ENCODE data around the gene PAN2.
A peak's percentile ranks its signal among the peaks of the same experiment; 100 is the strongest.
"Not testable (repeated sequence)": the region's sequence is repeated elsewhere in the genome, so short reads cannot be mapped to it uniquely, and the experiment has no call there.

The PAN2 gene

DNA sequence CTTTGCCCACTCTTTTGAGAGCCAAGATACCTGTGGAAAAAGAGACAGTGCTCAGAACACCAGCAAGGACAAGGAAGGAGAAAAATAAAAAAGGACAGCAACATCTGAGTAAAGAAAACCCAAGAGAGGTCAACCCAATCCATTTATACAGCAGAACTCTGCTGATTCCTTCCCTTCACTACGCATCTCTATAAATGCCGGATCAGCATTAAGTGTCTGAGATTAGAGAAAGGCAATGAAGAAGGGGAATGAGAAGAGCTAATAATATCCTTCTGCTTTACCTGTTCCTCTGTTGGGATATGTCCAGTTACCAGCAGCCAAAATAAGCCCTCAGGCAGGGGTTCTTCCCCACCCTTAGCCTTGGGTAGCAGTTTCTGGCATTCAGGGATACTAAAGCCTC, 51.2 kb downstream of the PAN2 start:
- H3K27ac Mint-ChIP-seq, result no peak overlapping the region

DNA sequence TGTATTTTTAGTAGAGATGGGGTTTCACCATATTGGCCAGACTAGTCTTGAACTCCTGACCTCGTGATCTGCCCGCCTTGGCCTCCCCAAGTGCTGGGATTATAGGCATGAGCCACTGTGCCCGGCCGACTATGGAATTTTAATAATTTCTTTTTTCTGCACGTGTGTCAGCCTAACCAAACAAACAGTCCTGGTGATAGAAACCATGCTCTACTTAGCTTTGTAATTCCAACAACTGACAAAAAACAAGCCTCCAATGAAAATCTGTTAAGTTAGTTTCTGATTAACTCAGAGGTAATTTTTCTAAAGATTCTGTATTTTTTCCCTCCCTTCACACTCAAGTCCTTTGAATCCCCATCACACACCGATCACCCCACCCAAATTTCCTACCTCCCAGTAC, 51.8 kb downstream of the PAN2 start:
- Mint-ChIP-seq H3K4me3 (no peak overlapping the region), H3K4me1 (ENCODE audit: low read depth) (no peaks in the 10 kb centered on the region), H3K27ac (no peak overlapping the region), H3K36me3 (ENCODE audit: low read depth) (peaks cover 61% of the 10 kb centered on the region), H3K27me3 (no peaks in the 10 kb centered on the region), H3K9me3 (no peaks in the 10 kb centered on the region)

More for the DNA sequence above, 51.2 kb downstream of the PAN2 start:
- Mint-ChIP-seq H3K36me3 (ENCODE audit: low read depth) (peaks cover 60% of the 10 kb centered on the region), H3K4me3 (no peak overlapping the region), H3K27me3 (no peaks in the 10 kb centered on the region), H3K9me3 (no peaks in the 10 kb centered on the region), H3K4me1 (ENCODE audit: low read depth) (no peaks in the 10 kb centered on the region)

DNA sequence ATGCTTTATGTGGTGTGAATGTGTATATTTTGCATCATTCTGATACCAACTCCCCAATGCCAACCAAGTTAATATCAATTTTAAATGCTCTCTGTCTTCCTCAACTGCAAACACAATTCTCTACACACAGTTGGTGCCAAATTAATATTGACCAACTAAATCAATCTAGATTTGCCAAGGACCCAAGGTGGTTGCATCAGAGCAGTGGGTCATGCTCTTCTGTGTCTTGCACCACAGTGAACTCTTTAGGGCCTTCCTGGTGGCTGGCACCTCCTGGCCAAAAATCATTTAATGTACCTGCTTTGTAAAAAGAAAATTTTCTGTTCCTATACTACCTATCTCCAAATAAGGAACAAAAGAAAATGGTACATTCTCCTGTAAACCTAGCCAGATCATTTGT, 53.0 kb downstream of the PAN2 start:
- Mint-ChIP-seq H3K9me3 (no peaks in the 10 kb centered on the region), H3K4me3 (no peak overlapping the region), H3K36me3 (ENCODE audit: low read depth) (peaks cover 57% of the 10 kb centered on the region), H3K4me1 (ENCODE audit: low read depth) (no peaks in the 10 kb centered on the region), H3K27me3 (no peaks in the 10 kb centered on the region), H3K27ac (peak overlapping the region; percentile 50)

DNA sequence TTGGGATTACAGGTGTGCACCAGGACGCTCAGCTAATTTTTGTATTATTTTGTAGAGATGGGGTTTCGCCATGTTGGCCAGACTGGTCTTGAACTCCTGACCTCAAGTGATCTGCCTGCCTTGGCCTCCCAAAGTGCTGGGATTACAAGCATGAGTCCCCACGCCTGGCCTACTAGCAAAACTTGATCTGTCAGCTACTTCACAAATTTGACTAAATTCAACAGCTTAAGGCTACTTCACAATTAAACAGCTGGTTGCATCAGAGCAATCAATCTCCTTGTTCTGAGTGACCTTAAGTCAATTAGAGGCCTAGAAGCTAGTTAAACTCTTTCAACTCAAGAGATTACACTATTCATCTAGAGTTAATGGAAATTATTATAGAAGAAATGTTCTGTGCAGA, 54.9 kb downstream of the PAN2 start:
- no peaks in the 10 kb centered on the region for H3K9me3 Mint-ChIP-seq
- H3K27ac Mint-ChIP-seq, result no peak overlapping the region
- H3K36me3 Mint-ChIP-seq (ENCODE audit: low read depth), result peaks cover 64% of the 10 kb centered on the region
- H3K27me3 Mint-ChIP-seq, result no peaks in the 10 kb centered on the region
- H3K4me1 Mint-ChIP-seq (ENCODE audit: low read depth), result no peaks in the 10 kb centered on the region
- H3K4me3 Mint-ChIP-seq, result no peak overlapping the region

DNA sequence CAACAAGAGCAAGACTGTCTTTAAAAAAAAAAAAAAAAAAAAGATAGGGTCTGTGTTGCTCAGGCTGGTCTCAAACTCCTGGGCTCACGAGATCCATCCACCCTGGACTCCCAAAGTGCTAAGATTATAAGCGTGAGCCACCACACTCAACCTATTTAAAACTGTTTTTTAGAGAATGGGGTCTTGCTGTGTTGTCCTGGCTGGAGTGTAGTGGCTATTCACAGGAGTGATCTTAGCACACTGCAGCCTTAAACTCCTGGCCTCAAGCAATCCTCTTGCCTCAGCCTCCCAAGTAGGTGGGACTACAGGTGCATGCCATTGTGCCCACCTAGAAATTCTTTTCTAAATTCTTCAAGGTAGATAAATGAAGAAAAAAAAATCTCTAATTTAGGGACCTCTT, 59.5 kb downstream of the PAN2 start:
- Mint-ChIP-seq H3K27ac (no peak overlapping the region), H3K27me3 (no peaks in the 10 kb centered on the region), H3K4me3 (no peak overlapping the region), H3K36me3 (ENCODE audit: low read depth) (peaks cover 62% of the 10 kb centered on the region), H3K4me1 (ENCODE audit: low read depth) (no peaks in the 10 kb centered on the region), H3K9me3 (no peaks in the 10 kb centered on the region)

DNA sequence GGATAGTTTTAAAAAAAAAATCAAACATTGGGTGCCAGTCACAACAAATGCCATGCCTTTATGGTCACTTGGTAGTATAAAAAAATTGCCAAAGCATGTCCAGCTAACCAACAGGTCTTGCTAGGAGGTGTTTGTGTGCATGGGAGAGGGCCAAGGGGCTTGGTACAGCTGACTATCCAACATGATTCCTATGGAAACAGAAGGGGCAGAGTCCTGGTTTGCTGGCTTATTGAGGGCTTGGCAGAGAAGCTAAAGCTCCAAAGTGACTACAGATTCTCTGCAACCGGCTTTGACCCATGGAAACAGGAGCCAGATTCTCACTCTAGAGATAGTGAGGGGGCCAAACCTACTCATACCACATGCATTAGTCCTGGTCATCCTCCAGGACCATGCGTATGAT, 61.3 kb downstream of the PAN2 start:
- H3K4me3 Mint-ChIP-seq; H3K27ac Mint-ChIP-seq; H3K9me3 Mint-ChIP-seq; H3K27me3 Mint-ChIP-seq; H3K4me1 Mint-ChIP-seq (ENCODE audit: low read depth): not testable (repeated sequence)
- peaks cover 50% of the 10 kb centered on the region for H3K36me3 Mint-ChIP-seq (ENCODE audit: low read depth)

DNA sequence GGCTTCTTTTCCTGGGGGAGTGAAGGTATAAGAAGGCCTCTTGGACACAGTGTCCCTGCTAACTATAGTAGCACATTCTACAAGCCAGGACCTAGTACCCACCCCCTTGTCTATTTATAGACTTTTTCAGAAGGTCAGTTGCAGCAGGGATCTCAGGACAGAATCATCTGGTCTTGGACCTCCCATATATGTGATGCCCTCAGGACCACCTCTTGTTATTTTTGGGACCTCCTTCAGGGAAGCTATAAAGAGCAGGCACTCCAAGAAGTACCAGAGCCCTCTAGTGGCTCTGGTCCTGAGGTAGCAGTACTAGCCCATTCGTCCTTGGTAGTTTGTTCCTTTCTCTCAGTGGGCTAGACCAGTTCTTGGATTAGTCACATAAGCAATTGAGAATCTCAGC, 62.8 kb downstream of the PAN2 start:
- no peaks in the 10 kb centered on the region for H3K9me3 Mint-ChIP-seq
- no peak overlapping the region for H3K4me3 Mint-ChIP-seq
- no peak overlapping the region for H3K27ac Mint-ChIP-seq
- H3K27me3 Mint-ChIP-seq, result no peaks in the 10 kb centered on the region
- peaks cover 13% of the 10 kb centered on the region for H3K4me1 Mint-ChIP-seq (ENCODE audit: low read depth)
- peaks cover 46% of the 10 kb centered on the region for H3K36me3 Mint-ChIP-seq (ENCODE audit: low read depth)

DNA sequence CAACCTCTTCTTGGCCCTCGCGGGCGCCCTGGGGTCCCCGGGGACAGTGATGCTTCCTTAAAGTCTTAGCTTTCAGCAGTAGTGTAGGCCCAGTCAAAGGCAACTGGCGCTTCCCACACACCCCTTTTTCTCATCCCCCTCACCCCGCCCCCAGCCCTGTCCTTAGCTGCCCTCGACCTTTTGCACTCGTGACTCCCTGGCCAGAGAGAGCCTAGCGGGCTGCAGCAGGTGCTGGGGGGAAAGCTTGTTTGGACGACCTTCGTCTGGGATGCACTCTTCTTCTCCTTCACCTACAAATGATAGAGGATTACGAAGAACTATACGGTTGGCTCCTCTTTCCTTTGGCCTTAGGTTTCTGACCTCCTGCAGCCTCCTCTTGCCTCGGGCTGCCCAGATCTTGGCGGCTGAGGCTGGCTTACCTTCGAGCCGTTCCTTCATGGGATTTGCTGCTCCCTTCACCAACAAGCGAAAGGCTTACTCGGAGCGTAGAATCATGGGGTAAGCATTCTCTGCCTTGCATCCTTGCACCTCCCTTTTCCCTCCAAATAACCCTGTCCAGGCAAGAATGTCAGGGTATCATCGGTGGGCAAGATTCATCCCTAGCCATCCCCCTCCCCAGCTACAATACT, 66.2 kb downstream of the PAN2 start:
- Mint-ChIP-seq H3K27ac (no peak overlapping the region), H3K36me3 (ENCODE audit: low read depth) (peaks cover 19% of the 10 kb centered on the region)

DNA sequence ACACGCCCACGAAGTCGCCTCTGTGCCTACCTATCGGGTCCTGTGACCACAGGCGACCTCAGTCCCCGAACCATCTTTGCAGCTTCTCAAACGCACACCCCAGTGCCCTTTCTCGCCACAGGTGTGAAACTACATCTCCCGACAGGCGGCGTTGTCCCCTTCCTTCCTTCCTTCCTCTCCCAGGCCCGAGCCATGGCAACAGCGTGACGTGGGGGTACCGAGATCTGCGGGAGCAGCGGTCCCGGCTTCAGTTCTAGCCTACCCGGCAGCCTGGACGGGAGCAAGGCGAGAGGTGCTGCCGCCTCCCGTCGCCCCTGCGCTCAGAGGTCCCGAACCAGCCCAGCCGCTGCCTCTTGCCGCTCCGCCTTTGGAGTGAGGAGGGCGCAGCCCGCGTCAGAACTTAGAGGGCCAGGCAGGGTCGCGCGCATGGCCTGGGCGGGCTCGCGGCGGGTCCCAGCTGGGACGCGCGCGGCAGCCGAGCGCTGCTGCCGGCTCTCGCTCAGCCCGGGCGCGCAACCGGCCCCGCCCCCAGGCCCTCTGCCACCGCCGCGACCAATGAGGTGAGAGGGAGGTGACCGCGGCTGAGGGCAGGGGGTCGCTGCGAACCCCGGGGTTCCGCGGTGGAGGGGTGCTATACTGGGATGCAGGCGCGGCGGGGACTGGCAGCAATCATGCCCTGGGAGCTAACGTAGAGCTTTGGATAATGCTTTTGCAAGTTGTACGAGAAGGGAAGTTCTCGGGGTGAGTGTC, 66.9 kb downstream of the PAN2 start, which contains the start of gene COQ10A:
COQ10A (plus strand) TSS at position 250 of the 750 bp plus-strand sequence; CDS start at position 427, 177 bp downstream.
- peaks cover 16% of the 10 kb centered on the region for H3K36me3 Mint-ChIP-seq (ENCODE audit: low read depth)
- no peaks in the 10 kb centered on the region for H3K27me3 Mint-ChIP-seq

More for the DNA sequence above, 66.2 kb downstream of the PAN2 start:
- no peaks in the 10 kb centered on the region for H3K27me3 Mint-ChIP-seq
- no peaks in the 10 kb centered on the region for H3K9me3 Mint-ChIP-seq
- H3K4me3 Mint-ChIP-seq, result peak overlapping the region; percentile 86
- H3K4me1 Mint-ChIP-seq (ENCODE audit: low read depth), result peaks cover 17% of the 10 kb centered on the region

More for the DNA sequence above, 66.9 kb downstream of the PAN2 start, which contains the start of gene COQ10A:
- Mint-ChIP-seq H3K4me3 (peak within 1 kb of the TSS; percentile 86), H3K27ac (peak within 1 kb of the TSS; percentile 82), H3K9me3 (no peaks in the 10 kb centered on the region), H3K4me1 (ENCODE audit: low read depth) (peaks cover 17% of the 10 kb centered on the region)
